ENCODE data around the gene UBA5.

DNA sequence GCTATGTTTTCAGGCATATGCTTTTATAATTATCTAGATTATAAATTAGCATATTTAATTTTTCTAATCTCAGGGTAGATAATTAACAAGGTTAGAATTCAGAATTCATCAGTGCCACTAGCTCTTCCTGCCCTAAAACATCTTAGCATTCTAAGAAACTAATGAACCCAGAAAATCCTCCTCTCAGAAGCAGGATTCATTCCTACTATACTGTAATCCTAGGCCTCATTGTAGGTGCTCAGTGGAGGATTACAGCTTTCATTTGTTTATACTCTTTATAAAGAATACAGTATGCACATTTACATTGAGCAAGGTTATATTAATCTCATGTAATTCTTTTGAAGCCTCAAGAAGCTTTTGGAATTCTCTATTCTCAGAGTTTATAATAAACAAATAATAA is 21.4 kb upstream of the UBA5 start:
- TF ChIP-seq, protein P1, sequence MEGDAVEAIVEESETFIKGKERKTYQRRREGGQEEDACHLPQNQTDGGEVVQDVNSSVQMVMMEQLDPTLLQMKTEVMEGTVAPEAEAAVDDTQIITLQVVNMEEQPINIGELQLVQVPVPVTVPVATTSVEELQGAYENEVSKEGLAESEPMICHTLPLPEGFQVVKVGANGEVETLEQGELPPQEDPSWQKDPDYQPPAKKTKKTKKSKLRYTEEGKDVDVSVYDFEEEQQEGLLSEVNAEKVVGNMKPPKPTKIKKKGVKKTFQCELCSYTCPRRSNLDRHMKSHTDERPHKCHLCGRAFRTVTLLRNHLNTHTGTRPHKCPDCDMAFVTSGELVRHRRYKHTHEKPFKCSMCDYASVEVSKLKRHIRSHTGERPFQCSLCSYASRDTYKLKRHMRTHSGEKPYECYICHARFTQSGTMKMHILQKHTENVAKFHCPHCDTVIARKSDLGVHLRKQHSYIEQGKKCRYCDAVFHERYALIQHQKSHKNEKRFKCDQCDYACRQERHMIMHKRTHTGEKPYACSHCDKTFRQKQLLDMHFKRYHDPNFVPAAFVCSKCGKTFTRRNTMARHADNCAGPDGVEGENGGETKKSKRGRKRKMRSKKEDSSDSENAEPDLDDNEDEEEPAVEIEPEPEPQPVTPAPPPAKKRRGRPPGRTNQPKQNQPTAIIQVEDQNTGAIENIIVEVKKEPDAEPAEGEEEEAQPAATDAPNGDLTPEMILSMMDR (IDR thresholded peaks at IDR 0.05), result no peak
- TF ChIP-seq POLR2A (IDR thresholded peaks at IDR 0.05), result no peak
